Stomach (tissue), 9 donors: ENCODE measurements around the gene ADGRG7. TPM values are rescaled to one million over a fixed set of nuclear protein-coding genes. Genes with fewer than 3 reads are reported as not detected.

Source experiments
- DNase-seq, 2 donors: peaks; one replicate each; pipeline versions ENCODE4 v3.0.0 to v3.0.0-alpha.2; 2013 to 2019
- H3K27ac ChIP-seq, 5 donors: fragments of 200-600 bp in 4 of 5; sonication (generic) in 4 of 5; one replicate each; pipeline ENCODE4 v1.5.1; 2013 to 2019; ENCODE audit warnings: mild to moderate bottlenecking in 1 of 5, moderate library complexity in 1 of 5
- H3K27me3 ChIP-seq, 3 donors: fragments of 200-600 bp; sonication (generic); one replicate each; pipeline ENCODE4 v1.5.1; 2017 to 2019; ENCODE audit warnings: mixed run types in 1 of 3
- H3K36me3 ChIP-seq, 4 donors: fragments of 200-600 bp; sonication (generic); 1 replicate in 3 of 4; 2 replicates in 1 of 4; pipeline ENCODE4 v1.5.1; 2016 to 2019
- H3K4me1 ChIP-seq, 4 donors: fragments of 200-600 bp; sonication (generic); one replicate each; pipeline ENCODE4 v1.5.1; 2016 to 2019
- H3K4me3 ChIP-seq, 4 donors: fragments of 200-600 bp; sonication (generic) in 3 of 4; one replicate each; pipeline ENCODE4 v1.5.1; 2016 to 2019; ENCODE audit warnings: mild to moderate bottlenecking in 1 of 4
- H3K9me3 ChIP-seq, 4 donors: fragments of 200-600 bp; sonication (generic); one replicate each; pipeline ENCODE4 v1.5.1; 2016 to 2019
- CTCF ChIP-seq, 7 experiments: fragments of 450-650 bp in 4 of 7; fragments of 200-600 bp in 3 of 7; sonication (generic) in 3 of 7; IDR thresholded peaks; one replicate each; pipeline ENCODE4 v1.5.1; 2016 to 2019; ENCODE audit warnings: antibody characterized with exemption in 7 of 7, control low read depth in 2 of 7, mild to moderate bottlenecking in 1 of 7
- EP300 ChIP-seq: sonication (generic); formaldehyde crosslinking; IDR thresholded peaks from one replicate; pipeline ENCODE4 v1.6.1; 2017; ENCODE audit warnings: antibody characterized with exemption
- POLR2A ChIP-seq, 4 donors: fragments of 450-650 bp; IDR thresholded peaks; one replicate each; pipeline ENCODE4 v1.6.1; 2016; ENCODE audit warnings: antibody characterized with exemption in 4 of 4, control low read depth in 2 of 4, mild to moderate bottlenecking in 1 of 4, moderate library complexity in 1 of 4
- POLR2AphosphoS5 ChIP-seq, 3 donors: sonication (generic); formaldehyde crosslinking; IDR thresholded peaks; one replicate each; pipeline ENCODE4 v1.6.1; 2016; ENCODE audit warnings: antibody characterized with exemption in 3 of 3
- WGBS, 5 donors: extraction: QIAGEN DNeasy Blood & Tissue Kit in 3 of 5; methylation state at CpG; one replicate each; pipeline versions ENCODE4 v1.1.5 to v1.1.7; 2013 to 2018; 5-methylcytosine and 5-hydroxymethylcytosine counted together
- intact Hi-C: fragments of 100-400 bp; cut with DNase I; formaldehyde crosslinking; loops from one replicate; pipeline ENCODE4 v1.15.1; 2023; ENCODE audit warnings: low total_unique reads
- polyA plus RNA-seq, 3 donors: library from polyadenylated mRNA; stranded (reverse); fragments of 200-250 nt; gene quantifications; one replicate each; pipeline ENCODE4 v1.2.3, GENCODE V29; 2013
- total RNA-seq, 5 donors: library from RNA; depleted of rRNA; stranded (reverse); fragments of >200 nt; gene quantifications; one replicate each; pipeline versions ENCODE4 v1.1.0 to v1.2.3, GENCODE V29; 2014 to 2016
- donor health status: healthy with polysubstance abuse.
- donor health status: Bipolar disorder and iron deficiency.
- donor health status: healthy.

ADGRG7 gene
- total and polyA plus RNA-seq, 8 donors = 5.1 TPM; not detected in 7

- Histone ChIP-seq H3K36me3 (peaks cover 0 to 7% (median 2%) of the 10 kb centered on the region in 4 donors), H3K27ac (no peak overlapping the region), H3K4me3 (no peak overlapping the region), H3K9me3 (no peaks in the 10 kb centered on the region), H3K4me1 (no peaks in the 10 kb centered on the region), H3K27me3 (no peaks in the 10 kb centered on the region)
- intact Hi-C loops = no loop called here
- TF ChIP-seq CTCF (IDR thresholded peaks at IDR 0.05) = no peak
- no peak for TF ChIP-seq POLR2AphosphoS5 (IDR thresholded peaks at IDR 0.05)
- no peak for TF ChIP-seq POLR2A (IDR thresholded peaks at IDR 0.05)
- no peak for TF ChIP-seq EP300
- DNase-seq = no peak
- 87 to 99% (median 96%) methylated on average over 6 of the region's 6 CpGs for WGBS, 5 donors
Observed at GRCh38 chr3:100575704-100576103, 33.7 kb upstream of the ADGRG7 start.

DNA sequence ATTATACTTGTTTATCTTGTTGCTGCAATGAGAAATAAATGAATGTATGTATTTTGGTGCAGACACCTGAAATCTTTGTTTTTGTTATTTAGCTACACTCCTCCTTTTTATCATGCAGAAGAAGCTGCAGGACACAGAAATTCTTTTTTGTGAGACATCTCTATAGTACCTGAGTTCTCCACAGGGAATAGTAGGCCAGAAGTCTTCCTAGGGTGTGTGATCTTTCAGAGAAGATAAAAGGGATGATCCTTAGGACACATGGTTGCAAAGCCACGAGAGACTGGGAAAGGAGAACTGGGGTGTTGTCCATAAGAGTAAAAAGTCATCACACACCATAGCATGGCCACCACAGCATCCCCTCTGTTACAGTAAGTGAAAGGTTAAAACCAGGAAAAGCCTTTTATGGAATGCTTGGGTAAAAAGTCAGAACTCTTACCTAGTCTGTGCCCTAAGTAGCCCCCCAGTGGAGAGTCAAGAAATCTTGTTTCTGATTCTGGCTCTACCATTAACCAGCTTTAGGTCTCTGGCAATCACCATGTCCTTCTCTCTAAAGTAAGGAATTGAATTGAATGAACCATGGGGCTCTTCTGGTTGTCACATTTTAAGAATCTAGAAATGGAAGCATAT, 31.9 kb upstream of the ADGRG7 start:
- intact Hi-C loops = no loop called here
- H3K36me3 ChIP-seq = no peaks in the 10 kb centered on the region
- H3K27ac ChIP-seq = no peak overlapping the region
- WGBS, 5 donors = 64 to 78% (median 75%) methylated on average over 1 of the region's 1 CpG
- no peak overlapping the region for H3K4me3 ChIP-seq
- H3K9me3 ChIP-seq = no peaks in the 10 kb centered on the region
- H3K27me3 ChIP-seq = no peaks in the 10 kb centered on the region
- H3K4me1 ChIP-seq = no peaks in the 10 kb centered on the region
- TF ChIP-seq POLR2A (IDR thresholded peaks at IDR 0.05) (no peak), EP300 (no peak), CTCF (IDR thresholded peaks at IDR 0.05) (no peak), POLR2AphosphoS5 (IDR thresholded peaks at IDR 0.05) (no peak)
- DNase-seq = no peak

DNA sequence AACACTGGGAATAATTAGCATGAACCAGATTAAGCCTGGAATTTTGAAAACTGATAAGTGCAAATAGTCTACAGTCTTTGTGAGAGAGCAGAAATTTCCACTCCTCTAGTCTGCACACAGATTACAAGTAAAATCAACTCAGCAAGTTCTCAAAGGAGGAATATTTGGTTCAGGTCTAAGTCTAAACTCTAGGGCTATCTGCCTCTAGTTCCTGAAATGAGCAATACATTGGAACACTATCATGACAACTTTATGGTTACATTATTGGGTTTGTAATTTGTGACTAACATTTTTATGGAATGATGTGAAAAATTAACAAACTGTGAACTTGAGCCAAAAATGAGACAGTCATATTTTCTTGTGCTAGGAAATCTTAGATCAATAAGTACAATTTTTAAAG, 30.8 kb upstream of the ADGRG7 start:
- intact Hi-C loops = no loop called here
- Histone ChIP-seq H3K9me3 (no peaks in the 10 kb centered on the region), H3K36me3 (no peaks in the 10 kb centered on the region), H3K4me1 (no peaks in the 10 kb centered on the region), H3K27ac (no peak overlapping the region), H3K4me3 (no peak overlapping the region), H3K27me3 (no peaks in the 10 kb centered on the region)
- TF ChIP-seq POLR2AphosphoS5 (IDR thresholded peaks at IDR 0.05) (no peak), CTCF (IDR thresholded peaks at IDR 0.05) (no peak), EP300 (no peak), POLR2A (IDR thresholded peaks at IDR 0.05) (no peak)
- DNase-seq = no peak

DNA sequence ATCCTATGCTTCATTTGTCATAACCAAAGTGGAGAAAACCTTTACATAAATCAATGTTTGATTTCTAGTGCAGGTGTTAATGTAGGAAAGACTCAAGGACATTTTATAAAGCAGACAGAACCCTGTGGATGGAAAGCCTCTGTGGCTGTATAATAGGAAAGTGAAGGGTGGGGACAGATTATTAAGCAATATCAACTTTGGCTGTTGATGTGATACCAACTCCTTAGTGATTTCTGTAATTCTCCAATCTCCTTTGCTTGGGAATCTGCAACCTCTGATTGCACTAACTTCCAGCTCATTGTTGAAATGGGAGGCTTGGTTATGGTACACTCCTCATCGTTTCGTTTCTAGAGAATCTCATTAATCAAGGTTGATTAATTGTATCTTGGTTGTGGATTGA, 29.3 kb upstream of the ADGRG7 start:
- WGBS, 5 donors = 17 to 45% (median 35%) methylated on average over 2 of the region's 2 CpGs
- Histone ChIP-seq H3K36me3 (no peaks in the 10 kb centered on the region), H3K27ac (no peak overlapping the region), H3K9me3 (no peaks in the 10 kb centered on the region), H3K4me3 (no peak overlapping the region), H3K4me1 (no peaks in the 10 kb centered on the region), H3K27me3 (no peaks in the 10 kb centered on the region)
- no peak for DNase-seq
- intact Hi-C loops = no loop called here
- no peak for TF ChIP-seq CTCF (IDR thresholded peaks at IDR 0.05)
- TF ChIP-seq POLR2A (IDR thresholded peaks at IDR 0.05) = no peak
- no peak for TF ChIP-seq POLR2AphosphoS5 (IDR thresholded peaks at IDR 0.05)
- no peak for TF ChIP-seq EP300
